ENCODE results near the gene PPP2R2D.

DNA sequence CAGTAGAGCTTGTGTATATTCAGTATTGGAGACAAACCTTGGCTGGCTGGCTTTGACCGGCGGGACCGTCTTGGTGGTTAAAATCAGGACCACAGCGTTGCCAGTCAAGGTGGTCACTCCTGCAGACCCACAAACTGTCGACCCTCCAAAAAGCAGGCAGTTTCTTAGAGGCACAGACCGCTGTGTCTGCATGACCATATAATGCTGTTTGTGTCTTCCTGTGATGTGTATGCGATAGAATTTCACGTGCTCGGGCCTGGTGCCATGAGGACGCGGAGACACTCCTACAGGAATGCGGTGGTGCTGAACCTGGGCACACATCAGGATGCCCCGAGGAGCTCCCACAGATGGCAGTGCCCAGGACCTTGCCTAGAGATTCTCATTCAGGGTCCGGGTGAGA is 46.1 kb downstream of the PPP2R2D start:
- TF ChIP-seq, protein P1, sequence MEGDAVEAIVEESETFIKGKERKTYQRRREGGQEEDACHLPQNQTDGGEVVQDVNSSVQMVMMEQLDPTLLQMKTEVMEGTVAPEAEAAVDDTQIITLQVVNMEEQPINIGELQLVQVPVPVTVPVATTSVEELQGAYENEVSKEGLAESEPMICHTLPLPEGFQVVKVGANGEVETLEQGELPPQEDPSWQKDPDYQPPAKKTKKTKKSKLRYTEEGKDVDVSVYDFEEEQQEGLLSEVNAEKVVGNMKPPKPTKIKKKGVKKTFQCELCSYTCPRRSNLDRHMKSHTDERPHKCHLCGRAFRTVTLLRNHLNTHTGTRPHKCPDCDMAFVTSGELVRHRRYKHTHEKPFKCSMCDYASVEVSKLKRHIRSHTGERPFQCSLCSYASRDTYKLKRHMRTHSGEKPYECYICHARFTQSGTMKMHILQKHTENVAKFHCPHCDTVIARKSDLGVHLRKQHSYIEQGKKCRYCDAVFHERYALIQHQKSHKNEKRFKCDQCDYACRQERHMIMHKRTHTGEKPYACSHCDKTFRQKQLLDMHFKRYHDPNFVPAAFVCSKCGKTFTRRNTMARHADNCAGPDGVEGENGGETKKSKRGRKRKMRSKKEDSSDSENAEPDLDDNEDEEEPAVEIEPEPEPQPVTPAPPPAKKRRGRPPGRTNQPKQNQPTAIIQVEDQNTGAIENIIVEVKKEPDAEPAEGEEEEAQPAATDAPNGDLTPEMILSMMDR (IDR thresholded peaks at IDR 0.05), result no peak
- no peak for TF ChIP-seq POLR2A (IDR thresholded peaks at IDR 0.05)
